Measurements from ENCODE around the gene SPRED2.

Gene SPRED2

GRCh38 chr2:65298089-65298488, 134.3 kb downstream of the SPRED2 start:
- no peak for TF ChIP-seq ZFX (IDR thresholded peaks at IDR 0.05; ENCODE audit: borderline replicate concordance)
- H3K27ac ChIP-seq: no peak overlapping the region

GRCh38 chr2:65297544-65297943, 134.9 kb downstream of the SPRED2 start:
- H3K27ac ChIP-seq: no peak overlapping the region
- no peak for TF ChIP-seq CTCF (IDR thresholded peaks at IDR 0.05)
- TF ChIP-seq ZFX (IDR thresholded peaks at IDR 0.05; ENCODE audit: borderline replicate concordance): no peak

GRCh38 chr2:65296971-65297370, 135.4 kb downstream of the SPRED2 start:
- TF ChIP-seq CTCF (IDR thresholded peaks at IDR 0.05) (no peak), ZFX (IDR thresholded peaks at IDR 0.05; ENCODE audit: borderline replicate concordance) (no peak)
- no peak overlapping the region for H3K27ac ChIP-seq

GRCh38 chr2:65294701-65295100, 137.7 kb downstream of the SPRED2 start:
- TF ChIP-seq CTCF (IDR thresholded peaks at IDR 0.05): no peak
- no peak for TF ChIP-seq ZFX (IDR thresholded peaks at IDR 0.05; ENCODE audit: borderline replicate concordance)
- no peak overlapping the region for H3K27ac ChIP-seq

GRCh38 chr2:65294136-65294535, 138.3 kb downstream of the SPRED2 start:
- no peak overlapping the region for H3K27ac ChIP-seq

GRCh38 chr2:65293376-65293775, 139.0 kb downstream of the SPRED2 start:
- TF ChIP-seq CTCF (IDR thresholded peaks at IDR 0.05) (no peak), ZFX (IDR thresholded peaks at IDR 0.05; ENCODE audit: borderline replicate concordance) (no peak)
- no peak overlapping the region for H3K27ac ChIP-seq

More at GRCh38 chr2:65294136-65294535, 138.3 kb downstream of the SPRED2 start:
- TF ChIP-seq ZFX (IDR thresholded peaks at IDR 0.05; ENCODE audit: borderline replicate concordance): no peak
- no peak for TF ChIP-seq CTCF (IDR thresholded peaks at IDR 0.05)

- TF ChIP-seq CTCF (IDR thresholded peaks at IDR 0.05) (no peak), ZFX (IDR thresholded peaks at IDR 0.05; ENCODE audit: borderline replicate concordance) (no peak)
- H3K27ac ChIP-seq: no peak overlapping the region
These were observed 139.9 kb downstream of the SPRED2 start for GRCh38 chr2:65292461-65293011.

GRCh38 chr2:65292106-65292400, 140.3 kb downstream of the SPRED2 start:
- H3K27ac ChIP-seq: no peak overlapping the region
- no peak for TF ChIP-seq CTCF (IDR thresholded peaks at IDR 0.05)
- no peak for TF ChIP-seq ZFX (IDR thresholded peaks at IDR 0.05; ENCODE audit: borderline replicate concordance)

Data from 22Rv1 (cell line).